Retinal pigment epithelial cell (primary cell): Measurements from ENCODE around the gene GGTLC2.
A peak's percentile ranks its signal among the peaks of the same experiment; 100 is the strongest.
"Not testable (repeated sequence)": the region's sequence is repeated elsewhere in the genome, so short reads cannot be mapped to it uniquely, and the experiment has no call there.

Source experiments
- DNase-seq: peaks from one replicate; pipeline ENCODE4 v3.0.0-alpha.2; 2010; ENCODE audit warnings: low read depth
- H3K4me3 ChIP-seq: 2 replicates; pipeline ENCODE4 v1.5.1; 2011; ENCODE audit warnings: mild to moderate bottlenecking, low read length, control low read depth, moderate library complexity
- TF ChIP-seq, protein P1 (sequence below): conservative IDR thresholded peaks from 2 replicates; pipeline ENCODE4 v1.5.1; 2011; ENCODE audit warnings: low read depth, low read length, control low read depth, inconsistent platforms

GGTLC2 gene

GRCh38 chr22:22619765-22620414 is 24.5 kb upstream of the GGTLC2 start:
- TF ChIP-seq, protein P1, sequence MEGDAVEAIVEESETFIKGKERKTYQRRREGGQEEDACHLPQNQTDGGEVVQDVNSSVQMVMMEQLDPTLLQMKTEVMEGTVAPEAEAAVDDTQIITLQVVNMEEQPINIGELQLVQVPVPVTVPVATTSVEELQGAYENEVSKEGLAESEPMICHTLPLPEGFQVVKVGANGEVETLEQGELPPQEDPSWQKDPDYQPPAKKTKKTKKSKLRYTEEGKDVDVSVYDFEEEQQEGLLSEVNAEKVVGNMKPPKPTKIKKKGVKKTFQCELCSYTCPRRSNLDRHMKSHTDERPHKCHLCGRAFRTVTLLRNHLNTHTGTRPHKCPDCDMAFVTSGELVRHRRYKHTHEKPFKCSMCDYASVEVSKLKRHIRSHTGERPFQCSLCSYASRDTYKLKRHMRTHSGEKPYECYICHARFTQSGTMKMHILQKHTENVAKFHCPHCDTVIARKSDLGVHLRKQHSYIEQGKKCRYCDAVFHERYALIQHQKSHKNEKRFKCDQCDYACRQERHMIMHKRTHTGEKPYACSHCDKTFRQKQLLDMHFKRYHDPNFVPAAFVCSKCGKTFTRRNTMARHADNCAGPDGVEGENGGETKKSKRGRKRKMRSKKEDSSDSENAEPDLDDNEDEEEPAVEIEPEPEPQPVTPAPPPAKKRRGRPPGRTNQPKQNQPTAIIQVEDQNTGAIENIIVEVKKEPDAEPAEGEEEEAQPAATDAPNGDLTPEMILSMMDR: no peak
- H3K4me3 ChIP-seq: no peak overlapping the region
- no peak for DNase-seq

DNA sequence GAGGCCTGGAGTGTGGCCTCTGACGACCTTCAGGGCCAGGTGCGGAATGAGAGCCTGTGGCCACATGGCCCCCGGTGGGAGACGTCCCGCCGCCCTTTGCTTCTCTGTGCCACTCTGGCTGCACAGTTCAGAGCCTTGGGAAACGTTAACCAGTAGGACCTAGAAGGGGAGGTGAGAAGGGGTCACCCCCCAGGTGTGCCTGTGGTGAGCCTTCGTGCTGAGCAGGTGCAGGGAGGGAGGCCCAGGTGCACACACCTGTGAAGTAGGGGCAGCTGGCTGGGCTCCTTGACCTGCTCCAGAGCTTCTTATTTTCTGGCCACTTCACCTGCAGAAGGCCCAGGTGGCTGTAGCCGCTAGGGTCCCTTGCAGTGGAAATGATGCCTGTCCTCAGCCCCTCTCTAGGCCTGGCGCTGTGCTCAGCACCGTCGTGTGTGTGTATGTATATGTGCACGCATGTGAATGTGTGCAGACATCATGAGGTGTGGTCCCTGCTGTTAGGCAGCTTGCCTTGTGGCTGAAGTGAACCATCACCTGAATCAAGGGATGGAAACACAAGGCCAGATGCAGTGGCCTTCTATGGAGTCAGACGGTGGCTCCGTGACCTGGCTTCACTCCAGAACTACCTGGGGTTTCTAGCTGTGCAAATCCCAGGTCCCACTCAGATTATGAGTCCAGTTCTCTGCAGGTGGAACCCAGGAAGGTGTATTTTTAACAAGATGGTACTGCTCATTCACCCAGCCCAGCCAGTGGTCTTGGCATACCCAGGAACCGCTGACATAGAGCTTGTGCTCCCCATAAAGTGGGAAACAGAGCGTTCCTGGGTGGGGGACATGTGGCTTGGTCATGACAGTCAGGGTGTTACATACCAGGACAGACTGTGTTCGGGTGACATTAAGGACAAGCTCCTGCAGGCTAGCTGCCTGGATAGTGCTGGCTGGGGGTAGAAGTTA is 15.6 kb upstream of the GGTLC2 start:
- not testable (repeated sequence) for DNase-seq, H3K4me3 ChIP-seq

DNA sequence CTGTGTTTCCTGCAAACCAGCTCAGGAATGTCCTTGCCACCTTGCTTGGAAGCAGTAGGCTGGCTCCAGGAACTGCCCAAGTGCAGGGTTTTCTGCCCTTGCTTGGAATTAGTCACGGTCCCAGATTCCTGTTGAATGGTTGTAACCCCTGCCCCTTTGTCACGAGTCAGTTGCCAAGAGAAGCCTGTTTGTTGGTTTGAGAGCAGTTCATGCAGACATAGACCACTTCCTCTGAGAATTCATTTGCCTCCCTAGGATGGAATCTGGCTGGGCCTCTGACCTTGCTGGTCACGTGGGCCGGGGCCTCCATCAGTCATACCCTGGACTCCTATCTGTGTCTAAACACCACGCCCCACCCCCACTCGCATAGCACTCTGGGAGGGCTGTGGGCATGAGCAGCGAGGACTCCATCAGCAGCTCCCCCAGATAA is 13.2 kb upstream of the GGTLC2 start:
- peak; percentile 18 for DNase-seq
- H3K4me3 ChIP-seq: not testable (repeated sequence)

GRCh38 chr22:22632226-22632625 is 12.2 kb upstream of the GGTLC2 start:
- H3K4me3 ChIP-seq, DNase-seq: not testable (repeated sequence)

- DNase-seq, H3K4me3 ChIP-seq: not testable (repeated sequence)
These were observed 10.9 kb upstream of the GGTLC2 start for GRCh38 chr22:22633533-22633932.

GRCh38 chr22:22636260-22636659 is 8.2 kb upstream of the GGTLC2 start:
- H3K4me3 ChIP-seq, DNase-seq: not testable (repeated sequence)
- TF ChIP-seq, protein P1: peak; percentile 21

GRCh38 chr22:22638313-22638712 is 6.1 kb upstream of the GGTLC2 start:
- H3K4me3 ChIP-seq, DNase-seq: not testable (repeated sequence)

DNA sequence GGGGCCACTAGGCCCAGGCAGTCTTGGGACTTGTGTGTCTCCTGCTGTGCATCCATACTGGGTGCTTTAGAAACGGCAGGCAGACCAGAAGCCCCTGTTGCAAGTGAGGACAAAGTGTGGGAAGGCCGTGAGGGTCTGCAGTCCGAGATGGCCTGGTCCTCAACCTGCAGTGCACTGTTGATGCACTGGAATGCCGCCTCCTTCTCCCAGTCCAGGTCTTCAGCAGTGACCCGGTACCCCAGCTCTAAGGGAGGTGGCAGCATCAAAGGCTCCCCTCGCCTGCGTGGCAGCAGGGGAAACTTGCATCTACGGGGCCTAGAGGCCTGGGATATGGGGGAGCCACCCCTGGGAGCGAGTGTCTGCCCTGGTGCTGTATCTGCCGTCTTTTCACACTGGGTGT is 2.2 kb upstream of the GGTLC2 start:
- DNase-seq, H3K4me3 ChIP-seq: not testable (repeated sequence)

DNA sequence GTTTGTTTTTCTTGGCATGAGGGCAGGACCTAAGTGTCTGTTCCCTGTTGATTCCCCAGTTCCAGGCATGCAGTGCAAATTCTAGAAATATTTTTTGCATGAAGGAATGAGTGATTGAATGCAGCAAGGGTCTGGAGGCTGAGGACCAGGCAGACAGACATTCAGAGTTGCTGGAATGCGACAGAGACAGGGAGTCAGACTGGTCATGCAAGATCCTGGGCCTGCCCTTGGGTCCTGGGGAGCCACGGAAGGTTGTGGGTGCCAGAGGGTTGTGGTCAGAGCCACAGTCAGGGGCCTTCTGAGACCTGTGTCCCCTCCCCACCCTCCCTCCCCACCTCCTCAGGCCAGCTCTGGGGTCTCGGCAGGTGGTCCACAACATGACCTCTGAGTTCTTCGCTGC is 1.6 kb downstream of the GGTLC2 start:
- not testable (repeated sequence) for DNase-seq, H3K4me3 ChIP-seq

DNA sequence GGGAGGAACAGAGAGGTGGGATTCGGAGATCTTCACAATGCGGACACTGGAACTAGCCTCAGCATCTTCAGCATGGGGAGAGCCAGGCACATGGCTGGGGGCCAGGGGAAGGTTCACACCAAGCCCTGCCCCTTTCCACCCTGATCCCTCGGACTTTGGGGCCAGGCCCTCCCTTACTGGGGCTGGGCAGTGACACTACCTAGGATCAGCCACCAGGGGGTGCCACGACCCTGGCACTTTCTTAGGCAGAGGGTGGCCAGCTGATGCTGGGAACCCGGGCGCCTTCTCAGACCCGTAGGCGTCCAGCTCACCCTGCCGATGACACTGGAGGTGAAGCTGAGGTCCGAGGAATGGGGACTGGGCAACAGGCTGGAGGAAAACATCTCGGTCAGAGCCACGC is 3.5 kb downstream of the GGTLC2 start:
- not testable (repeated sequence) for H3K4me3 ChIP-seq, DNase-seq

DNA sequence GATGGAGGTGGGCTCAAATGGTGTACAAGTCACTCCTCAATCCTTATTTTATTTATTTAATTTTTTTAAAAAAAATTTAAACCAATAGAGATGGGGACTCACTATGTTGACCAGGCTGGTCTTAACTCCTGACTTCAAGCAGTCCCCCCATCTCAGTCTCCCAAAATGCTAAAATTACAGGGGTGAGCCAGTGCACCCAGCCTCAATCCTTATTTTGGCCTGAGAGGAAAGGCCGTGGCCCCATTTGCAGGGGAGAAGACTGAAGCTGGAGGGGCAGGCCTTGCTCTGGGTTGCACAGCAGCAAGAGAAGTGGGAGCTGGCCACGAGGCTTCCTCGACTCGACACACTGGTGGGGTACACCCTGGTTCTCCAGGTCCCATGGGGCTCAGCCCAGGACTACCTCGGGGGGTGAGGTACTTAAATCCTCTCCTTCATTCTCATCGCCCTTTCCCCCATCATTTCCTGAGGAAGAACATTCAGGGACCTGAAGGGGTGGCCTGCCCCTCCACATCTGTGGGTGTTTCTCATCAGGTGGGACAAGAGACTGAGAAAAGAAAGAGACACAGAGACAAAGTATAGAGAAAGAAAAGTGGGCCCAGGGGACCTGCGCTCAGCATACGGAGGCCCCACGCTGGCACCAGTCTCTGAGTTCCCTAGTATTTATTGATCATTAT is 4.6 kb downstream of the GGTLC2 start:
- H3K4me3 ChIP-seq, DNase-seq: not testable (repeated sequence)

DNA sequence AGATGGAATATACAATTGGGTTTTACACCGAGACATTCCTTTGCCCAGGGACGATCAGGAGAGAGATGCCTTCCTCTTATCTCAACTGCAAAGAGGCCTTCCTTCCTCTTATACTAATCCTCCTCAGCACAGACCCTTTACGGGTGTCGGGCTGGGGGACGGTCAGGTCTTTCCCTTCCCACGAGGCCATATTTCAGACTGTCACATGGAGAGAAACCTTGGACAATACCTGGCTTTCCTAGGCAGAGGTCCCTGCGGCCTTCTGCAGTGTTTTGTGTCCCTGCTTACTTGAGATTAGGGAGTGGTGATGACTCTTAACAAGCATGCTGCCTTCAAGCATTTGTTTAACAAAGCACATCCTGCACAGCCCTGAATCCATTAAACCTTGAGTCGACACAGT is 5.3 kb downstream of the GGTLC2 start:
- not testable (repeated sequence) for H3K4me3 ChIP-seq, DNase-seq

DNA sequence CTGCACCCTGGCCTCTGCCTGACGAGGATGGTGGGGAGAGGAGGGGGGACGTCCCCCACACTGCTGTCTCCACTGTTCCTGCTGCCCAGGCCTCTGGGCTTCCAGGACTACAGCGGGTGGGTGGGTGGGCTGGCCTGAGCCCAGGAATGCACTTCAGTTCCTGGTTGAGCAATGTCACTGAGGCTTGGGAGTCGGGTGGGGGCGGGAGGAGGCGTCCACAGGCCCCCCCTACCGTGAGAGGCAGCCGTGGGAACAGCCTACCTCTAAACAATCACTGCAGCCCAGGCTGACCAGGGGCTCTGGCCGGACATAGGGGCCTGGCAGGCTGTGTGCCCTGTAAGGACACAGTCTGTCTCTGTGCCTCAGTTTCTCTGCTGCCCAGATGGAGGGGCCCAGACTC is 6.0 kb downstream of the GGTLC2 start:
- not testable (repeated sequence) for DNase-seq, H3K4me3 ChIP-seq

GRCh38 chr22:22650803-22651515 is 6.5 kb downstream of the GGTLC2 start:
- not testable (repeated sequence) for DNase-seq, H3K4me3 ChIP-seq

GRCh38 chr22:22651593-22651992 is 7.2 kb downstream of the GGTLC2 start:
- DNase-seq: peak; percentile 29

DNA sequence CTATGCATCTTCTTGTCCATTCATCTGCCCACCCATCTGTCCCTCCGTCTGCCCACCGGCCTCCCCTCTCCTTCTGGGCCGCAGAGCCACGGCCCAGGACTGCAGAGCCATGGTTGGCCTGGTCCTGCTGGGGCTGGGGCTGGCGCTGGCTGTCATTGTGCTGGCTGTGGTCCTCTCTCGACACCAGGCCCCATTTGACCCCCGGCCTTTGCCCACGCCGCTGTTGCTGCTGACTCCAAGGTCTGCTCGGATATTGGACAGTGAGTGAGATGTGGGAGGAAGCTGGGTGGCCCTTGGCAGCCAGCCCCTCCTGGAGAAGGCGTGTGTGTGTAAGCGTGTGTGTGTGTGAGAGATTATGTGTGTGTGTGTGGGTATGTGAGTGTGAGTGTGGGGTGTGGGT is 7.7 kb downstream of the GGTLC2 start:
- not testable (repeated sequence) for DNase-seq, H3K4me3 ChIP-seq

More at GRCh38 chr22:22651593-22651992, 7.2 kb downstream of the GGTLC2 start:
- H3K4me3 ChIP-seq: not testable (repeated sequence)
